B cell (primary cell): Measurements from ENCODE around the gene SLC5A2. TPM values are rescaled to one million over a fixed set of nuclear protein-coding genes. Genes with fewer than 3 reads are reported as not detected.
A peak's percentile ranks its signal among the peaks of the same experiment; 100 is the strongest.

Source experiments
- ATAC-seq: fragments of 200-7000 bp; cut with Tn5 transposase; one replicate; pipeline ENCODE4 v1.10.0; 2021; ENCODE audit warnings: low read depth, mild to moderate bottlenecking, moderate number of reproducible peaks, moderate library complexity
- CTCF ChIA-PET: fragments of 350-600 bp; sonication (Branson Sonifier 250); formaldehyde crosslinking; loops from one replicate; lab custom pipeline; 2021; ENCODE audit warnings: antibody characterized with exemption, inconsistent platforms; lab: Charles Lee
- POLR2A ChIA-PET: fragments of 350-600 bp; sonication (Branson Sonifier 250); formaldehyde crosslinking; loops from one replicate; lab custom pipeline; 2021; ENCODE audit warnings: antibody characterized with exemption; lab: Charles Lee
- DNase-seq: peaks from one replicate; pipeline ENCODE4 v3.0.0; 2013
- H2AFZ ChIP-seq: 2 replicates; pipeline ENCODE4 v1.6.1; 2012; ENCODE audit warnings: mild to moderate bottlenecking, low read depth, low read length; ENCODE audit not compliant: insufficient read depth, poor library complexity, severe bottlenecking
- H3K27ac ChIP-seq, 2 donors: 1 replicate in 1 of 2; 2 replicates in 1 of 2; pipeline ENCODE4 v1.5.1; 2012 to 2013; ENCODE audit warnings: low read length in 2 of 2, mild to moderate bottlenecking in 2 of 2, moderate library complexity in 1 of 2
- H3K27me3 ChIP-seq, 4 experiments: fragments of 200-600 bp in 1 of 4; sonication (generic) in 1 of 4; replicated peaks in 1 of 4; 1 replicate in 2 of 4; 2 replicates in 2 of 4; pipeline versions ENCODE4 v1.6.1 to v1.7.0; 2013 to 2016; ENCODE audit warnings: low read length in 3 of 4, mild to moderate bottlenecking in 2 of 4, mixed read lengths in 1 of 4, moderate library complexity in 1 of 4; ENCODE audit not compliant: insufficient read depth in 4 of 4, control insufficient read depth in 3 of 4; ENCODE audit errors: control extremely low read depth in 1 of 4
- H3K36me3 ChIP-seq, 2 experiments: replicated peaks in 1 of 2; 1 replicate in 1 of 2; 2 replicates in 1 of 2; pipeline versions ENCODE4 v1.6.1 to v1.7.1; 2013; ENCODE audit warnings: low read length in 1 of 2; ENCODE audit not compliant: insufficient read depth in 2 of 2, control insufficient read depth in 1 of 2; ENCODE audit errors: control extremely low read depth in 1 of 2, extremely low read depth in 1 of 2
- H3K4me1 ChIP-seq, 2 donors: fragments of 200-600 bp in 1 of 2; sonication (generic) in 1 of 2; 1 replicate in 1 of 2; 2 replicates in 1 of 2; pipeline versions ENCODE4 v1.5.1 to v1.6.1; 2013 to 2017; ENCODE audit warnings: low read length in 2 of 2; ENCODE audit not compliant: control insufficient read depth in 2 of 2, insufficient read depth in 2 of 2
- H3K4me2 ChIP-seq: replicated peaks from 2 replicates; pipeline ENCODE3; 2012; ENCODE audit warnings: mild to moderate bottlenecking, low read depth, low read length; ENCODE audit not compliant: poor library complexity, severe bottlenecking
- H3K4me3 ChIP-seq, 5 experiments: fragments of 200-600 bp in 1 of 5; sonication (generic) in 1 of 5; 1 replicate in 3 of 5; 2 replicates in 2 of 5; pipeline versions ENCODE4 v1.5.1 to v1.7.0; 2011 to 2016; ENCODE audit warnings: low read length in 4 of 5, mild to moderate bottlenecking in 4 of 5, low read depth in 2 of 5, control low read depth in 1 of 5, moderate library complexity in 1 of 5; ENCODE audit not compliant: insufficient read depth in 1 of 5; ENCODE audit errors: control extremely low read depth in 1 of 5, extremely low read depth in 1 of 5
- H3K79me2 ChIP-seq: fragments of 200-600 bp; sonication (generic); one replicate; pipeline ENCODE4 v1.6.0; 2016; ENCODE audit warnings: low read length; ENCODE audit not compliant: control insufficient read depth, insufficient read depth
- H3K9ac ChIP-seq: fragments of 200-600 bp; sonication (generic); 2 replicates; pipeline ENCODE4 v1.6.1; 2017; ENCODE audit warnings: mild to moderate bottlenecking, low read length, moderate library complexity
- H3K9me3 ChIP-seq, 3 donors: one replicate each; pipeline versions ENCODE4 v1.6.1 to v1.7.1; 2013; ENCODE audit warnings: low read length in 2 of 3; ENCODE audit not compliant: control insufficient read depth in 2 of 3, insufficient read depth in 1 of 3; ENCODE audit errors: control extremely low read depth in 1 of 3
- H4K20me1 ChIP-seq: 2 replicates; pipeline ENCODE4 v1.6.0; 2012; ENCODE audit warnings: mild to moderate bottlenecking, low read length; ENCODE audit not compliant: insufficient read depth, control insufficient read depth, poor library complexity, severe bottlenecking
- H3K27ac Mint-ChIP-seq: one replicate; pipeline ENCODE4 v1.8.0; 2021; ENCODE audit warnings: mixed read lengths
- H3K27me3 Mint-ChIP-seq: one replicate; pipeline ENCODE4 v1.8.0; 2021; ENCODE audit warnings: mixed read lengths
- H3K4me1 Mint-ChIP-seq: one replicate; pipeline ENCODE4 v1.8.0; 2021; ENCODE audit warnings: mixed read lengths
- H3K4me3 Mint-ChIP-seq: one replicate; pipeline ENCODE4 v1.8.0; 2021; ENCODE audit warnings: mixed read lengths
- H3K9me3 Mint-ChIP-seq: one replicate; pipeline ENCODE4 v1.8.0; 2022; ENCODE audit warnings: mixed read lengths; ENCODE audit not compliant: insufficient read depth
- CTCF ChIP-seq: fragments of 200-600 bp; IDR thresholded peaks from one replicate; pipeline ENCODE4 v1.8.0; 2022; ENCODE audit warnings: antibody characterized with exemption, mild to moderate bottlenecking
- EZH2 ChIP-seq: IDR thresholded peaks from 2 replicates; pipeline ENCODE4 v1.6.1; 2012; ENCODE audit warnings: borderline replicate concordance, low read depth, mild to moderate bottlenecking, moderate library complexity, low read length; ENCODE audit not compliant: insufficient read depth, poor library complexity, severe bottlenecking
- WGBS: methylation state at CpG from one replicate; pipeline ENCODE4 v1.1.5; 2013; ENCODE audit warnings: missing lambda C conversion rate; ENCODE audit not compliant: insufficient coverage; 5-methylcytosine and 5-hydroxymethylcytosine counted together
- intact Hi-C: fragments of 100-400 bp; cut with micrococcal nuclease; formaldehyde crosslinking; loops from one replicate; pipeline ENCODE4 v1.10.0; 2022
- polyA plus RNA-seq: library from polyadenylated mRNA; depleted of rRNA; stranded (reverse); fragments of >200 nt; gene quantifications from 2 replicates; pipeline ENCODE4 v1.2.3, GENCODE V29; 2012
- total RNA-seq, 2 donors: library from RNA; stranded (reverse); fragments of 120-200 nt in 1 of 2; gene quantifications; 1 replicate in 1 of 2; 2 replicates in 1 of 2; pipeline versions ENCODE4 v1.2.3 to v1.2.4, GENCODE V29; 2013 to 2022

SLC5A2 gene
- total and polyA plus RNA-seq, 2 donors (not counting 1 experiment from before 2014, with no cell fraction given), result 0.67 to 0.69 TPM

DNA sequence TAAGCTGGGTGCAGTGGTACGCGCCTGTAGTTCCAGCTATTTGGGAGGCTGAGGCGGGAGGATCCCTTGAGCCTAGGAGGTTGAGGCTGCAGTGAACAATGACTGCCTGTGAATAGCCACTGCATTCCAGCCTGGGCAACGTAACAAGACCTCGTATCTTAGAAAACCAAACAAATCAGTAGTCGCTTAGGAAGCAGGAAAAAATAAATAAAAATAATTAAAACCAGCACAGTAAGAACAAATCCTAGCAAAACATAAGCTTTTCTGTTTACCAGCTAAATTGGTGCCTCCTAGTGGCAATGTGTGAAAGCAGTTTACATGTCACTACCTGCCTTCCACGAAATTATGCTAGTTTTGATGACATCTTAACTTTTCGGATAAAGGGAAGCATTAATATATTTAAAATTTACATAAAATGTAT is 22.3 kb upstream of the SLC5A2 start:
- Mint-ChIP-seq H3K4me1 (peaks cover 43% of the 10 kb centered on the region), H3K9me3 (no peaks in the 10 kb centered on the region), H3K27ac (peak overlapping the region; percentile 100), H3K27me3 (no peaks in the 10 kb centered on the region), H3K4me3 (peak overlapping the region; percentile 94)
- Histone ChIP-seq H3K79me2 (peaks cover 16% of the 10 kb centered on the region), H4K20me1 (peaks cover 19% of the 10 kb centered on the region), H3K4me3 (no peak overlapping the region), H3K4me1 (peaks cover 25 to 37% of the 10 kb centered on the region in 2 donors), H3K9ac (peak overlapping the region; percentile 67), H2AFZ (no peak overlapping the region), H3K27me3 (no peaks in the 10 kb centered on the region), H3K27ac (no peak overlapping the region), H3K36me3 (peaks cover 0 to 18% of the 10 kb centered on the region in 2 experiments), H3K4me2 (peak overlapping the region; percentile 95), H3K9me3 (no peaks in the 10 kb centered on the region)
- WGBS, result 89% methylated on average over 3 of the region's 8 CpGs
- ChIA-PET CTCF (interaction anchor here (0.6 to 7.2 kb wide), 22 partner anchors 8 to 476 kb away, joined by 3 to 43 read pairs (median 4); partner anchors contain the start of genes FUS, HSD3B7, RUSF1 and TGFB1I1), POLR2A (interaction anchor here (1.3 to 1.6 kb wide), 2 partner anchors 10 to 413 kb away, joined by 4 to 5 read pairs; partner anchors contain the start of gene ZNF267)
- DNase-seq, result peak; percentile 57
- intact Hi-C loops, result loop anchor here (1.0 kb wide), 2 partner anchors 16 to 27 kb away; no protein-coding TSS in a partner anchor
- no peak for ATAC-seq
- TF ChIP-seq EZH2 (no peak), CTCF (peak; percentile 82)

GRCh38 chr16:31461201-31461920 is 21.6 kb upstream of the SLC5A2 start:
- H3K9me3 ChIP-seq, result no peaks in the 10 kb centered on the region
- no peak overlapping the region for H2AFZ ChIP-seq
- peaks cover 0 to 18% of the 10 kb centered on the region in 2 experiments for H3K36me3 ChIP-seq
- Mint-ChIP-seq H3K4me1 (peaks cover 39% of the 10 kb centered on the region), H3K9me3 (no peaks in the 10 kb centered on the region), H3K27ac (no peak overlapping the region), H3K4me3 (peak overlapping the region; percentile 94), H3K27me3 (no peaks in the 10 kb centered on the region)
- ChIA-PET POLR2A (no interaction called here), CTCF (interaction anchor here (0.6 to 7.2 kb wide), 20 partner anchors 9 to 463 kb away, joined by 3 to 43 read pairs (median 4); partner anchors contain the start of genes FUS, RUSF1, TGFB1I1 and ZNF267)
- 96% methylated on average over 3 of the region's 10 CpGs for WGBS
- H3K27me3 ChIP-seq, result no peaks in the 10 kb centered on the region
- no peak overlapping the region for H3K9ac ChIP-seq
- peaks cover 20 to 33% of the 10 kb centered on the region in 2 donors for H3K4me1 ChIP-seq
- TF ChIP-seq CTCF (no peak), EZH2 (no peak)
- H3K27ac ChIP-seq, result no peak overlapping the region
- intact Hi-C loops, result no loop called here
- H3K4me2 ChIP-seq, result no peak overlapping the region
- DNase-seq, result no peak
- no peak for ATAC-seq
- H4K20me1 ChIP-seq, result peaks cover 15% of the 10 kb centered on the region
- H3K4me3 ChIP-seq, result no peak overlapping the region
- peaks cover 16% of the 10 kb centered on the region for H3K79me2 ChIP-seq
